H1 (cell line): ENCODE data around the gene PRKAR2A. TPM values are rescaled to one million over a fixed set of nuclear protein-coding genes. Genes with fewer than 3 reads are reported as not detected.

Experiments used
- CTCF ChIA-PET: fragments of 300-600 bp; sonication (Branson Sonifier 250); formaldehyde crosslinking; loops from one replicate; lab custom pipeline; 2021; ENCODE audit not compliant: partially characterized antibody; lab: Charles Lee
- POLR2A ChIA-PET: fragments of 300-600 bp; sonication (Branson Sonifier 250); formaldehyde crosslinking; loops from one replicate; lab custom pipeline; 2021; ENCODE audit warnings: inconsistent platforms; ENCODE audit not compliant: partially characterized antibody; lab: Charles Lee
- DNase-seq, 2 experiments: peaks; one replicate each; pipeline versions ENCODE4 v3.0.0 to v3.0.0-alpha.2; 2010 to 2022; ENCODE audit warnings: low spot score in 2 of 2, low read depth in 1 of 2, mixed read lengths in 1 of 2
- FAIRE-seq: peaks from 2 replicates; lab custom pipeline; 2011; peaks lifted over from hg19 to GRCh38; lab: Jason Lieb, UNC
- H2AFZ ChIP-seq: 2 replicates; pipeline ENCODE4 v1.8.1; 2012; ENCODE audit warnings: low read length, inconsistent platforms
- H2AK5ac ChIP-seq: 2 replicates; pipeline ENCODE4 v1.6.1; 2013; ENCODE audit warnings: low read depth, low read length
- H2BK120ac ChIP-seq: replicated peaks from 2 replicates; pipeline ENCODE3; 2013; ENCODE audit warnings: low read depth, low read length, inconsistent platforms
- H2BK12ac ChIP-seq: 2 replicates; pipeline ENCODE4 v1.6.1; 2013; ENCODE audit warnings: low read depth, low read length
- H2BK15ac ChIP-seq: 2 replicates; pipeline ENCODE4 v1.6.1; 2013; ENCODE audit warnings: low read length
- H2BK20ac ChIP-seq: 2 replicates; pipeline ENCODE4 v1.6.1; 2013; ENCODE audit warnings: low read length
- H2BK5ac ChIP-seq: 2 replicates; pipeline ENCODE4 v1.6.1; 2013; ENCODE audit warnings: low read depth, low read length
- H3K14ac ChIP-seq: 2 replicates; pipeline ENCODE4 v1.6.1; 2013; ENCODE audit warnings: inconsistent platforms; ENCODE audit not compliant: insufficient read length
- H3K18ac ChIP-seq: 2 replicates; pipeline ENCODE4 v1.6.1; 2013; ENCODE audit warnings: low read length; ENCODE audit errors: extremely low read depth
- H3K23ac ChIP-seq: 2 replicates; pipeline ENCODE4 v1.6.1; 2013; ENCODE audit warnings: inconsistent platforms; ENCODE audit not compliant: insufficient read length
- H3K23me2 ChIP-seq: 2 replicates; pipeline ENCODE4 v1.6.1; 2013; ENCODE audit warnings: low read depth, low read length
- H3K27ac ChIP-seq: 2 replicates; pipeline ENCODE4 v1.6.1; 2011; ENCODE audit warnings: low read depth, low read length, inconsistent platforms
- H3K27me3 ChIP-seq, 4 experiments: replicated peaks in 1 of 4; 1 replicate in 1 of 4; 2 replicates in 3 of 4; pipeline versions ENCODE4 v1.6.1 to v1.8.1; 2011 to 2013; ENCODE audit warnings: low read length in 3 of 4, mild to moderate bottlenecking in 3 of 4, inconsistent platforms in 2 of 4, mixed read lengths in 2 of 4, moderate library complexity in 1 of 4; ENCODE audit not compliant: control insufficient read depth in 3 of 4, insufficient read depth in 3 of 4; ENCODE audit errors: extremely low read depth in 1 of 4
- H3K36me3 ChIP-seq, 4 experiments: 2 replicates each; pipeline versions ENCODE4 v1.6.1 to v1.8.1; 2011 to 2013; ENCODE audit warnings: mild to moderate bottlenecking in 4 of 4, low read length in 3 of 4, moderate library complexity in 2 of 4, control low read depth in 1 of 4, inconsistent platforms in 1 of 4; ENCODE audit not compliant: insufficient read depth in 4 of 4, control insufficient read depth in 2 of 4
- H3K4ac ChIP-seq: replicated peaks from 2 replicates; pipeline ENCODE3; 2013; ENCODE audit warnings: low read length, low read depth, mixed read lengths, inconsistent platforms; ENCODE audit not compliant: insufficient read length
- H3K4me1 ChIP-seq, 4 experiments: replicated peaks in 1 of 4; 1 replicate in 1 of 4; 2 replicates in 3 of 4; pipeline versions ENCODE4 v1.6.1 to v1.8.1; 2011 to 2013; ENCODE audit warnings: low read length in 3 of 4, inconsistent platforms in 2 of 4, mixed read lengths in 1 of 4; ENCODE audit not compliant: insufficient read depth in 4 of 4, control insufficient read depth in 3 of 4
- H3K4me2 ChIP-seq, 2 experiments: 2 replicates each; pipeline versions ENCODE4 v1.6.1 to v1.8.1; 2011 to 2013; ENCODE audit warnings: low read depth in 2 of 2, low read length in 2 of 2, control low read depth in 1 of 2, inconsistent platforms in 1 of 2, mild to moderate bottlenecking in 1 of 2; ENCODE audit not compliant: insufficient read depth in 1 of 2
- H3K4me3 ChIP-seq, 4 experiments: fragments of 200-600, 300-600 bp in 1 of 4; sonication (generic), shearing (Covaris generic), sonication (Bioruptor Twin) in 1 of 4; 2 replicates each; pipeline versions ENCODE4 v1.5.1 to v1.8.1; 2011 to 2016; ENCODE audit warnings: low read length in 4 of 4, low read depth in 3 of 4, control low read depth in 2 of 4, inconsistent platforms in 2 of 4, mild to moderate bottlenecking in 2 of 4, mixed read lengths in 1 of 4, moderate library complexity in 1 of 4; ENCODE audit not compliant: insufficient read depth in 2 of 4; ENCODE audit errors: extremely low read depth in 1 of 4
- H3K56ac ChIP-seq: replicated peaks from 2 replicates; pipeline ENCODE3; 2013; ENCODE audit warnings: low read depth, mild to moderate bottlenecking, mixed read lengths, low read length, inconsistent platforms; ENCODE audit not compliant: insufficient read length
- H3K79me1 ChIP-seq: 2 replicates; pipeline ENCODE4 v1.6.1; 2013; ENCODE audit warnings: low read depth, low read length, control low read depth
- H3K79me2 ChIP-seq, 2 experiments: 2 replicates each; pipeline versions ENCODE4 v1.6.1 to v1.8.1; 2012 to 2013; ENCODE audit warnings: low read length in 2 of 2, mild to moderate bottlenecking in 2 of 2, inconsistent platforms in 1 of 2; ENCODE audit not compliant: insufficient read depth in 2 of 2, control insufficient read depth in 1 of 2
- H3K9ac ChIP-seq, 4 experiments: replicated peaks in 1 of 4; 1 replicate in 1 of 4; 2 replicates in 3 of 4; pipeline versions ENCODE4 v1.6.1 to v1.8.1; 2011 to 2013; ENCODE audit warnings: low read depth in 3 of 4, low read length in 3 of 4, control low read depth in 2 of 4, mild to moderate bottlenecking in 2 of 4, moderate library complexity in 2 of 4, inconsistent platforms in 1 of 4; ENCODE audit errors: extremely low read depth in 1 of 4
- H3K9me3 ChIP-seq, 2 experiments: 2 replicates each; pipeline versions ENCODE4 v1.6.1 to v1.8.1; 2012 to 2013; ENCODE audit warnings: mild to moderate bottlenecking in 2 of 2, moderate library complexity in 2 of 2, control low read depth in 1 of 2, inconsistent platforms in 1 of 2, low read depth in 1 of 2, low read length in 1 of 2, mixed read lengths in 1 of 2; ENCODE audit not compliant: insufficient read depth in 2 of 2
- H4K20me1 ChIP-seq, 2 experiments: replicated peaks in 1 of 2; 2 replicates each; pipeline versions ENCODE3 to v1.8.1; 2011 to 2013; ENCODE audit warnings: inconsistent platforms in 2 of 2, low read length in 2 of 2, mild to moderate bottlenecking in 1 of 2; ENCODE audit not compliant: insufficient read depth in 2 of 2, control insufficient read depth in 1 of 2
- H4K5ac ChIP-seq: 2 replicates; pipeline ENCODE4 v1.6.1; 2013; ENCODE audit warnings: low read length, low read depth, mixed read lengths, inconsistent platforms; ENCODE audit not compliant: insufficient read length
- H4K8ac ChIP-seq: 2 replicates; pipeline ENCODE4 v1.8.0; 2013; ENCODE audit warnings: mild to moderate bottlenecking, moderate library complexity, low read length, inconsistent platforms; ENCODE audit not compliant: insufficient read depth; ENCODE audit errors: extremely low read depth
- H4K91ac ChIP-seq: replicated peaks from 2 replicates; pipeline ENCODE3; 2013; ENCODE audit warnings: low read length, mixed read lengths, inconsistent platforms; ENCODE audit not compliant: insufficient read length
- CHD1 ChIP-seq: IDR thresholded peaks from 2 replicates; pipeline ENCODE4 v1.6.1; 2012; ENCODE audit warnings: low read depth, low read length, improper control_type of control experiment
- WGBS, 2 experiments: shearing (Covaris generic) in 1 of 2; methylation state at CpG; one replicate each; pipeline versions ENCODE4 v1.1.6 to v1.1.7; 2013 to 2015; ENCODE audit warnings: low lambda C conversion rate in 2 of 2, mixed read lengths in 2 of 2, inconsistent platforms in 1 of 2, low coverage in 1 of 2, missing lambda C conversion rate in 1 of 2; ENCODE audit not compliant: insufficient replicate concordance in 2 of 2, insufficient coverage in 1 of 2, insufficient read length in 1 of 2; ENCODE audit errors: extremely low coverage in 1 of 2, missing lambda C conversion rate in 1 of 2; 5-methylcytosine and 5-hydroxymethylcytosine counted together
- polyA plus RNA-seq, 7 experiments: library from polyadenylated mRNA; depleted of rRNA in 3 of 7; stranded (reverse) in 5 of 7; unstranded in 2 of 7; fragments of >200 nt in 5 of 7; fragments of 200-250 nt in 2 of 7; gene quantifications; 1 replicate in 5 of 7; 2 replicates in 1 of 7; 4 replicates in 1 of 7; pipeline versions ENCODE4 v1.2.1 to v1.2.3, GENCODE V29; 2011 to 2013; ENCODE audit warnings: missing spikeins in 2 of 7, mixed read lengths in 2 of 7
- total RNA-seq: library from RNA; stranded (reverse); fragmentation: NEBNext Ultra II Directional; extraction: Animal tissue kit (Norgen Biotek cat#: 25700); gene quantifications from 2 replicates; pipeline ENCODE4 v1.2.1, GENCODE V29; 2021

The PRKAR2A gene
- total and polyA plus RNA-seq, 2 of the 8 experiments (the other 6 are each of a cell fraction or from before 2014, with no cell fraction given), result 6.3 to 42.4 TPM

GRCh38 chr3:48819234-48820221, 28.1 kb downstream of the PRKAR2A start:
- no peak overlapping the region for H4K8ac ChIP-seq
- H3K23ac ChIP-seq, result no peak overlapping the region
- H2BK120ac ChIP-seq, result no peak overlapping the region
- H4K20me1 ChIP-seq, result no peaks in the 10 kb centered on the region
- no peak overlapping the region for H3K9ac ChIP-seq
- no peak overlapping the region for H2BK15ac ChIP-seq
- no peaks in the 10 kb centered on the region for H3K27me3 ChIP-seq
- no peak overlapping the region for H2BK12ac ChIP-seq
- no peak overlapping the region for H3K4ac ChIP-seq
- POLR2A ChIA-PET, result interaction anchor here (1.1 kb wide), 1 partner anchor 11 kb away, joined by 4 read pairs; no protein-coding TSS in a partner anchor
- H3K18ac ChIP-seq, result no peak overlapping the region
- H3K9me3 ChIP-seq, result no peaks in the 10 kb centered on the region
- no peak overlapping the region for H3K4me2 ChIP-seq
- H3K36me3 ChIP-seq, result no peaks in the 10 kb centered on the region
- CTCF ChIA-PET, result interaction anchor here (0.6 to 1.7 kb wide), 4 partner anchors 9 to 94 kb away, joined by 3 to 6 read pairs (median 4); no protein-coding TSS in a partner anchor
- H3K79me1 ChIP-seq, result peaks cover 3% of the 10 kb centered on the region; the same call in 1 of the 2 replicates
- no peak overlapping the region for H3K14ac ChIP-seq
- 93% methylated on average over 7 of the region's 7 CpGs; no CpG with 5 or more reads in 1 of the 2 experiments for WGBS, 2 experiments
- H3K56ac ChIP-seq, result no peak overlapping the region
- DNase-seq (no peak), FAIRE-seq (no peak)
- H3K27ac ChIP-seq, result no peak overlapping the region
- peaks cover 0 to 4% (median 2%) of the 10 kb centered on the region in 4 experiments; a peak in 1 of 7 replicates for H3K4me1 ChIP-seq
- no peak overlapping the region for H4K5ac ChIP-seq
- H3K4me3 ChIP-seq, result no peak overlapping the region
- H2BK20ac ChIP-seq, result no peak overlapping the region
- H3K23me2 ChIP-seq, result no peaks in the 10 kb centered on the region
- H2AK5ac ChIP-seq, result no peak overlapping the region
- H4K91ac ChIP-seq, result no peak overlapping the region
- H2BK5ac ChIP-seq, result no peak overlapping the region
- no peak overlapping the region for H2AFZ ChIP-seq
- no peaks in the 10 kb centered on the region for H3K79me2 ChIP-seq
- no peak for TF ChIP-seq CHD1
